Naive thymus-derived CD4-positive, alpha-beta T cell (primary cell): Measurements from ENCODE around the gene FTCD. TPM values are rescaled to one million over a fixed set of nuclear protein-coding genes. Genes with fewer than 3 reads are reported as not detected.
"Not testable (repeated sequence)": the region's sequence is repeated elsewhere in the genome, so short reads cannot be mapped to it uniquely, and the experiment has no call there.

Experiments used
- ATAC-seq: fragments of 150-1000 bp; cut with Tn5 transposase; 2 replicates; pipeline ENCODE4 v1.10.0; 2021; ENCODE audit warnings: mild to moderate bottlenecking, moderate library complexity
- CTCF ChIA-PET: fragments of 350-600 bp; sonication (Branson Sonifier 250); formaldehyde crosslinking; loops from one replicate; lab custom pipeline; 2021; ENCODE audit warnings: antibody characterized with exemption; lab: Charles Lee
- POLR2A ChIA-PET: fragments of 350-600 bp; sonication (Branson Sonifier 250); formaldehyde crosslinking; loops from one replicate; lab custom pipeline; 2021; ENCODE audit warnings: antibody characterized with exemption, inconsistent platforms; lab: Charles Lee
- DNase-seq, 9 donors: peaks; one replicate each; pipeline versions ENCODE4 v3.0.0 to v3.0.0-alpha.2; 2020 to 2022; ENCODE audit warnings: mixed read lengths in 1 of 9
- H3K27ac ChIP-seq: one replicate; pipeline ENCODE4 v1.7.0; 2013; ENCODE audit warnings: mild to moderate bottlenecking, low read depth, low read length, moderate library complexity
- H3K27me3 ChIP-seq, 2 donors: one replicate each; pipeline ENCODE4 v1.7.0; 2013; ENCODE audit warnings: low read length in 2 of 2, mild to moderate bottlenecking in 2 of 2, moderate library complexity in 2 of 2; ENCODE audit not compliant: control insufficient read depth in 2 of 2, insufficient read depth in 2 of 2
- H3K36me3 ChIP-seq, 3 experiments: 1 replicate in 2 of 3; 2 replicates in 1 of 3; pipeline ENCODE4 v1.7.0; 2013; ENCODE audit warnings: low read length in 3 of 3, mild to moderate bottlenecking in 3 of 3, moderate library complexity in 1 of 3; ENCODE audit not compliant: insufficient read depth in 3 of 3, control insufficient read depth in 2 of 3
- H3K4me1 ChIP-seq, 2 donors: one replicate each; pipeline ENCODE4 v1.7.0; 2013; ENCODE audit warnings: low read length in 2 of 2, mild to moderate bottlenecking in 2 of 2, moderate library complexity in 1 of 2; ENCODE audit not compliant: control insufficient read depth in 2 of 2, insufficient read depth in 2 of 2
- H3K4me3 ChIP-seq: 2 replicates; pipeline ENCODE4 v1.7.0; 2013; ENCODE audit warnings: mild to moderate bottlenecking, low read length
- H3K9me3 ChIP-seq, 3 experiments: 1 replicate in 2 of 3; 2 replicates in 1 of 3; pipeline ENCODE4 v1.7.0; 2013; ENCODE audit warnings: low read length in 3 of 3; ENCODE audit not compliant: control insufficient read depth in 2 of 3
- H3K27ac Mint-ChIP-seq, 9 donors: one replicate each; pipeline ENCODE4 v1.8.0; 2020 to 2022; ENCODE audit warnings: mixed read lengths in 9 of 9, mild to moderate bottlenecking in 8 of 9, moderate library complexity in 5 of 9, inconsistent platforms in 2 of 9
- H3K27me3 Mint-ChIP-seq, 5 donors: one replicate each; pipeline ENCODE4 v1.8.0; 2021 to 2022; ENCODE audit warnings: mixed read lengths in 5 of 5, mild to moderate bottlenecking in 1 of 5
- H3K36me3 Mint-ChIP-seq, 5 donors: one replicate each; pipeline ENCODE4 v1.8.0; 2020 to 2022; ENCODE audit warnings: mixed read lengths in 5 of 5, mild to moderate bottlenecking in 3 of 5, inconsistent platforms in 1 of 5
- H3K4me1 Mint-ChIP-seq, 7 donors: one replicate each; pipeline ENCODE4 v1.8.0; 2020 to 2022; ENCODE audit warnings: mixed read lengths in 7 of 7, mild to moderate bottlenecking in 3 of 7, inconsistent platforms in 1 of 7
- H3K4me3 Mint-ChIP-seq, 10 donors: one replicate each; pipeline ENCODE4 v1.8.0; 2020 to 2022; ENCODE audit warnings: mild to moderate bottlenecking in 10 of 10, mixed read lengths in 10 of 10, moderate library complexity in 6 of 10, inconsistent platforms in 2 of 10
- H3K9me3 Mint-ChIP-seq, 11 donors: one replicate each; pipeline ENCODE4 v1.8.0; 2020 to 2022; ENCODE audit warnings: mixed read lengths in 11 of 11, mild to moderate bottlenecking in 4 of 11, inconsistent platforms in 1 of 11, moderate library complexity in 1 of 11
- intact Hi-C, 2 donors: fragments of 100-400 bp; cut with micrococcal nuclease; formaldehyde crosslinking; loops; one replicate each; pipeline ENCODE4 v1.15.1; 2023
- polyA plus RNA-seq, 2 donors: library from polyadenylated mRNA; unstranded; fragments of 300-500 nt; fragmentation: Illumina TruSeq; gene quantifications; one replicate each; pipeline ENCODE4 v1.2.3, GENCODE V29; 2021
- total RNA-seq, 6 experiments: library from RNA in 5 of 6; stranded (reverse) in 5 of 6; gene quantifications; 1 replicate in 5 of 6; 2 replicates in 1 of 6; pipeline ENCODE4 v1.2.3 and lab custom pipeline; 2021 to 2026

The FTCD gene
- total and polyA plus RNA-seq, 7 experiments from 2014 or later, result 0.29 to 5.7 (median 2.0) TPM; not detected in 2

- peak overlapping the region in 2 of 9 donors; percentile 43 to 62 for H3K27ac Mint-ChIP-seq
- no peaks in the 10 kb centered on the region for H3K4me1 ChIP-seq
- intact Hi-C loops, result loop anchor here in 1 of 2 donors (2.0 kb wide), 1 partner anchor 13 kb away; the partner anchor contains the start of gene SPATC1L
- no peak overlapping the region for H3K27ac ChIP-seq
- H3K27me3 Mint-ChIP-seq, result peaks cover 0 to 23% (median 0%) of the 10 kb centered on the region in 5 donors
- DNase-seq (no peak), ATAC-seq (no peak)
- ChIA-PET POLR2A (no interaction called here), CTCF (no interaction called here)
- H3K4me3 ChIP-seq, result no peak overlapping the region
- no peak overlapping the region for H3K4me3 Mint-ChIP-seq
- no peaks in the 10 kb centered on the region for H3K27me3 ChIP-seq
- peaks cover 5 to 21% (median 10%) of the 10 kb centered on the region in 5 donors for H3K36me3 Mint-ChIP-seq
- no peaks in the 10 kb centered on the region for H3K36me3 ChIP-seq
- H3K4me1 Mint-ChIP-seq, result peaks cover 4 to 10% (median 8%) of the 10 kb centered on the region in 7 donors
- H3K9me3 Mint-ChIP-seq, result peaks cover 7 to 38% (median 27%) of the 10 kb centered on the region in 11 donors
- H3K9me3 ChIP-seq, result peaks cover 0 to 13% (median 0%) of the 10 kb centered on the region in 3 experiments
Observed at GRCh38 chr21:46171996-46172862, 16.9 kb upstream of the FTCD start.

- H3K4me1 Mint-ChIP-seq, result peaks cover 4 to 10% (median 8%) of the 10 kb centered on the region in 7 donors
- no peaks in the 10 kb centered on the region for H3K36me3 ChIP-seq
- H3K36me3 Mint-ChIP-seq, result peaks cover 5 to 21% (median 10%) of the 10 kb centered on the region in 5 donors
- intact Hi-C loops, result loop anchor here in 1 of 2 donors (2.0 kb wide), 1 partner anchor 13 kb away; the partner anchor contains the start of gene SPATC1L
- H3K4me3 Mint-ChIP-seq, result no peak overlapping the region
- peaks cover 0 to 23% (median 0%) of the 10 kb centered on the region in 5 donors for H3K27me3 Mint-ChIP-seq
- POLR2A ChIA-PET, result no interaction called here
- H3K27me3 ChIP-seq, result no peaks in the 10 kb centered on the region
- CTCF ChIA-PET, result no interaction called here
- H3K4me3 ChIP-seq, result no peak overlapping the region
- no peak overlapping the region for H3K27ac ChIP-seq
- H3K4me1 ChIP-seq, result no peaks in the 10 kb centered on the region
- H3K9me3 Mint-ChIP-seq, result peaks cover 5 to 34% (median 23%) of the 10 kb centered on the region in 11 donors
- H3K9me3 ChIP-seq, result peaks cover 0 to 13% (median 0%) of the 10 kb centered on the region in 3 experiments
- peak overlapping the region in 5 of 9 donors; percentile 31 to 96 (median 84) for H3K27ac Mint-ChIP-seq
- no peak for DNase-seq
- ATAC-seq, result no peak
Observed at GRCh38 chr21:46171585-46171984, 16.2 kb upstream of the FTCD start.

GRCh38 chr21:46170436-46171193 lies 15.2 kb upstream of the FTCD start:
- H3K4me1 Mint-ChIP-seq, H3K4me3 ChIP-seq, H3K27me3 ChIP-seq, H3K4me1 ChIP-seq, H3K36me3 ChIP-seq, H3K4me3 Mint-ChIP-seq, ATAC-seq: not testable (repeated sequence)
- DNase-seq, result peak in 7 of 9 donors; percentile 33 to 75 (median 56)
- Mint-ChIP-seq H3K27me3 (peaks cover 0 to 14% (median 0%) of the 10 kb centered on the region in 5 donors), H3K36me3 (peaks cover 3 to 18% (median 13%) of the 10 kb centered on the region in 5 donors), H3K27ac (peak overlapping the region; percentile 31 to 96 (median 82)), H3K9me3 (peaks cover 5 to 24% (median 19%) of the 10 kb centered on the region in 11 donors)
- ChIA-PET POLR2A (interaction anchor here (0.7 to 1.0 kb wide), 2 partner anchors 9 to 478 kb away, joined by 3 to 6 read pairs; no protein-coding TSS in a partner anchor), CTCF (interaction anchor here (0.7 kb wide), 1 partner anchor 92 kb away, joined by 6 read pairs; no protein-coding TSS in a partner anchor)
- Histone ChIP-seq H3K9me3 (peaks cover 0 to 13% (median 0%) of the 10 kb centered on the region in 3 experiments), H3K27ac (peak overlapping the region; percentile 11)
- intact Hi-C loops, result loop anchor here in 1 of 2 donors (1.0 to 2.0 kb wide), 2 partner anchors 14 to 58 kb away; partner anchors contain the start of genes LSS and SPATC1L

- CTCF ChIA-PET, result no interaction called here
- peaks cover 0 to 12% (median 4%) of the 10 kb centered on the region in 11 donors for H3K9me3 Mint-ChIP-seq
Observed at GRCh38 chr21:46168659-46169386, 13.4 kb upstream of the FTCD start.

GRCh38 chr21:46168238-46168637 lies 12.9 kb upstream of the FTCD start:
- intact Hi-C loops, result no loop called here
- peaks cover 0 to 7% (median 0%) of the 10 kb centered on the region in 5 donors for H3K36me3 Mint-ChIP-seq
- DNase-seq, result no peak
- H3K4me1 Mint-ChIP-seq, result peaks cover 6 to 10% (median 9%) of the 10 kb centered on the region in 7 donors
- H3K36me3 ChIP-seq, result no peaks in the 10 kb centered on the region
- no peak overlapping the region for H3K27ac Mint-ChIP-seq
- H3K9me3 ChIP-seq, result no peaks in the 10 kb centered on the region
- peaks cover 0 to 4% (median 0%) of the 10 kb centered on the region in 5 donors for H3K27me3 Mint-ChIP-seq
- ATAC-seq, result no peak
- no peak overlapping the region for H3K27ac ChIP-seq
- POLR2A ChIA-PET, result no interaction called here
- H3K4me1 ChIP-seq, result no peaks in the 10 kb centered on the region
- H3K4me3 ChIP-seq, result no peak overlapping the region
- CTCF ChIA-PET, result no interaction called here
- no peak overlapping the region for H3K4me3 Mint-ChIP-seq
- peaks cover 0 to 7% (median under 1%) of the 10 kb centered on the region in 11 donors for H3K9me3 Mint-ChIP-seq
- no peaks in the 10 kb centered on the region for H3K27me3 ChIP-seq

More at GRCh38 chr21:46168659-46169386, 13.4 kb upstream of the FTCD start:
- Histone ChIP-seq H3K36me3 (no peaks in the 10 kb centered on the region), H3K4me3 (no peak overlapping the region), H3K27ac (no peak overlapping the region), H3K9me3 (peaks cover 0 to 4% (median 0%) of the 10 kb centered on the region in 3 experiments), H3K27me3 (no peaks in the 10 kb centered on the region), H3K4me1 (no peaks in the 10 kb centered on the region)
- Mint-ChIP-seq H3K27me3 (no peaks in the 10 kb centered on the region), H3K4me1 (peaks cover 6 to 10% (median 8%) of the 10 kb centered on the region in 7 donors), H3K36me3 (peaks cover 0 to 10% (median 4%) of the 10 kb centered on the region in 5 donors), H3K27ac (peak overlapping the region in 1 of 9 donors; percentile 60), H3K4me3 (no peak overlapping the region)
- intact Hi-C loops, result no loop called here
- ATAC-seq (no peak), DNase-seq (no peak)
- POLR2A ChIA-PET, result no interaction called here
